HG02970 (cell line): ENCODE measurements around the gene DPY19L1.
"Not testable (repeated sequence)": the region's sequence is repeated elsewhere in the genome, so short reads cannot be mapped to it uniquely, and the experiment has no call there.

ENCODE experiments used
- ATAC-seq: cut with Tn5 transposase; IDR thresholded peaks from one replicate; pipeline ENCODE4 v1.9.1; 2021; ENCODE audit warnings: mild to moderate bottlenecking, moderate library complexity, moderate number of reproducible peaks; ENCODE audit not compliant: unreplicated experiment, low FRiP score

DPY19L1 gene

DNA sequence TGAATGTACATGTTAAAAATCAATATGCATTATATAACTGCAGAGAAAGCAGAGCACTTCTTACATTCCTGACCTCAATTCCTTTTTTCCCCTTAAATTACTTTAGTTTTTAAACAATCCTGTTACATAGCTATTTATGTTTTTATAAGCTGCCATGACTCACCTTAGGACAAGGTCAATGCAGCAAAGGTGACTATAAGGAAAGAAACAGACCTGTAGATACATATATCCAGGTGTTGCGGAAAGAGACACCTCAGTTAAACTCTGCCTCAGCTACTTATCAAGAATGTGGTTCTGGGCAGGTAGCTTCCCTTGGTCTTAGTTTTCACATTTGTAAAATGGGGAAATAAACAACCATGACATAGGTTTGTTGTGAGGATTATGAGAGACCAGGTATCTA, 105.5 kb downstream of the DPY19L1 start:
- ATAC-seq, result no peak

DNA sequence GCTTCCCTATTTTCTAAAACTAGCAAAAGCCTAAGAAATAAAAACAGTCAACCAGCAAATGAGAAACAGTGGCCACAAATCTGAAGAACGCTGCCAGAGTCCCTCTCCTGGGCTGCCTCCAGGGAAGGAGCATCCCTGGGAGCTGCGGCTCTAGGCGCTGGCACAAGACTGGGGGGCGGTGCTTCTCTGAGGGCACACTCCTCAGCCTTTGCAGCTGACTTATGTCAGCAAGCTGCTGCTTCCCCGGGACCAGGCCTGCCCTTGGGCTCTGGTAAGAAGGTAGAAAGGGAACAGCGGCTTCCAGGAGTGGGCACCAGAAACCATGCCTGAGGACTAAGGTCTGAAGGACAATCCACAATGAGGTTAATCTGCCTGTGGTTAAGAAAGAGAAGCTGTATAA, 107.5 kb downstream of the DPY19L1 start:
- not testable (repeated sequence) for ATAC-seq

DNA sequence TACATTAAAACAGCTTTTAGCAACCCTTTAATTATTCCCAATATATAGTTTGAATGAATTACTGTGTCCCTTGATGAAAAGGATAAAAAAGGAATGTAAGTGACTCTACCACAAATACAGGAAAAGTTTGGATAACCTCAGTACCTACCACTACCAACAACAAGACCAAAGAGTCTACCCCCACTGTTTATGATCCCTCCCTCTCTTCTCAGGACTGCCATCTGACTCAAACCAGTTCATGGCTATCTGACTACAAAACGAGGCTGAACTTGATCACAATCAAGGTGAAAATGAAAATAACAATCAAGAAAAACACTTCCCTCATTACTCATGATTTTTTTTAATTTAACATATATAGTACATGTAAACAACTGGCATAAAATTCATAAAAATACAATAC, 108.7 kb downstream of the DPY19L1 start:
- ATAC-seq, result no peak

DNA sequence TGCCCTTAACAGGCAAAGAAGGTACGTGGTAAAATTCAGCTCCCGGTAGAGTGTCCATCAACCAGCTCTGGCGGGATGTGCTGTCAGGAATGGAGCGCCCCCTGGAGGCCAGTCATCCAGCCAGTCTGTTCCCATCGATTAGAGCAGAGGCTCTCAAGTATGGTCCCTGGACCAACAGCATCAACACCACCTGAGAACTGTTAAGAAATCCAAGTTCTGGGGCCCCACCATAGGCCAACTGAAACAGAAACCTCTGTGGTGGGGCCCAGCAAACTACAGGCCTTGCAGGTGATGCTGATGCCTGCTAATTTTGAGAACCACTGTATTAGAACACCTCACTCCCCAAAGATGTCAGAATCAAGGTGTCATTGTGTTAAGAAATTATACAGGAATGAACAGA, 109.2 kb downstream of the DPY19L1 start:
- ATAC-seq, result peak; percentile 56

DNA sequence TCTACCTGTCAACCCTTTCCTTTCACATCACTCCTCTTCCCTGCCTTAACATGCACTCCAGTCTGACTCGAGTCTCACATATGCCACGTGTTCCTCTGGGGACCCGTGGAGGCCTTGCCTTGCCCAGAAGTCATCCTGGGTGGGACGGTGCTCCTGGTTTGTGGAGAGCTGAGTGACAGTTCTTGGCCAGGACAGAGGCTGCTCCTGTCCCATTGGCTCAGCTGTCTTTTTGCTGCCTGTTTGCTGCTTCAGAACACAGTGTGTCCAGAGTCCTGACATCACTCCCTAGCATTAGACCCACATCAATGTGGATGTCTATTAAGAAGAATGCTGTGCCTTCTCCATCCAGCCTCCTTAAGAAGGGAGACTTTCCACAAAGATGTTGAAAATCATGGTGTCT, 116.8 kb downstream of the DPY19L1 start:
- not testable (repeated sequence) for ATAC-seq

DNA sequence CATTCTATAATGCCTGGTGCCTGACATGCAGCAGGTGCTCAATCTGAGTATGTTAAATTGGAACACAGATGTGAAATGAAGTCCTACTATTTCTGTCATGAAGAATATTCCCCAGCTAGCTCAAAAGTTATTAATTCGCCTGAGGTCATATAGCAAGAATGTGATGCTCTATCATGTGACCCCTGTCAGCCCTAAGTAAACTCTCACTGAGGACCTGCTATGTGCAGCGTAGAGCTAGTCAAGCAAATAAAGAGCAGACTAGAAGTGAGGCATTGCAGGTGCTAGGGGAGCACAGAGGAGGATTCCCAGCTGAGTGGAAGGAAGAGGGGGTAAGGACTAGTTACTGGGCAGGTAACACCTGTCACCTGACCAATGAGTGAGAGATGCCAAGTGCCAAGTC, 118.2 kb downstream of the DPY19L1 start:
- ATAC-seq, result not testable (repeated sequence)

DNA sequence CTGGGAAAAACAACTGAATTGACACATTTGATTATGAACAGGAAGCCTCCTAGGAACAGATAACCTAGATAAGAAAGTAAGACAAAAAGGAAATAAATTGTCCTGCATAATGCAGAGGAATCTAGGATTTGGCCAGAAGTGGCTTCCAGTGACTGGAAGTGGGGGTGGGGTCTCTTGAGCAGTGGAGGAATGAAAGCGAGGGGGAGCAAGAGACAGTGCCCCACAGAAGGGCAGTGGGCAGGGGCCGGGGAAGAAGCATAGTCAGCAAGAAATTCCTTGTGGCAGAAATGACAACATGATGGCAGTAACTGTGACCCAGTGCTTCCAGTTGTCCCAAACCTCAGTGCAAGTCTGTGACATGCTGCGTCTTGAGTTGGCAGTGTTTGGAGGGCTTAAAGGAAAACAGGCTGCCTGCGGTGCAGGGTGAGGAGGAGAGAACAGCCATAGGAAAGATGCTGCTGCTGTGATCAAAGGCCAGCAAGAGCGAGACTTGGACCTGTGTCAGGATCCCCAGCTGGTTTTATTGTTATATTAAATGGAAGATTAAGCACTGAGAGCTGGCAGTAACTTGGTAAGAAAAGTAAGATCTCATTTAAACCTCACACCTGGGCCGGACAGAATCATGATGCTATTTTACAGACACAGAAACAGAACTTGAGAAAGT, 119.0 kb downstream of the DPY19L1 start:
- not testable (repeated sequence) for ATAC-seq

DNA sequence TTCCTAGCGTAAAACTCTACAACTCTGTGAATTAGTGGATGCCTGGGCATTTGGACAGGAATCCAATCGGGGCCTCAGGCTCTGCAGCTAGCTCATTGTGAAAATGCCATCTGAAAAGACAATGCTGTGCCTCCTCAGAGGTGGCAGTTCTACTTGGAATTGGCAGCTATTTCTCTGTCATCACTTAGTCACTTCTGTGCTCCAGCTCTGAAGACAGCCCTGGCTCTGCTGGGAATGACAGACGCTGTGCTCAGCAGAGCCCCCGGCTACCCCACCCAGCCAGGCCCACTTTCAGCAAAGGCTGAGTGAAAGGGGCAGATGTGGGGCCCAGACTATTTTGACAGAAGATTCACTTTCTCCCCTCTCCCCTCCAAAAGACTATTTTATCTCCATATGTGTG, 119.8 kb downstream of the DPY19L1 start:
- not testable (repeated sequence) for ATAC-seq

DNA sequence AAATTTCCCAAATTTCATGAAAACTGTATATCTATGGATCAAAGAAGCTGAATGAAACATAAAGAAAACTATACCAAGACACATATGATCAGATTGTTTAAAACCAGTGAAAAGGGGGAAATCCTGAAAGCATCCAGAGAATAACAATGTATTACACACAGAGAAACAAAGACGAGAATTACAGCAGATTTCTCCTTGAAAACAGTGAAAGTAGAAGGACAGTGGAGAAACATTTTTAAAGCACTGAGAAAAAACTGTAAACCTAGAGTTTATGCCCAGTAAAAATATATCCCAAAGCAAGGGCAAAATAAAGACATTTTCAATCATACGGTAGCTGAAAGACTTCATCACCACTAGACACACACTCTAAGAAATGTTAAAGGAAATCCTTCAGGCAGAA, 121.0 kb downstream of the DPY19L1 start:
- no peak for ATAC-seq

DNA sequence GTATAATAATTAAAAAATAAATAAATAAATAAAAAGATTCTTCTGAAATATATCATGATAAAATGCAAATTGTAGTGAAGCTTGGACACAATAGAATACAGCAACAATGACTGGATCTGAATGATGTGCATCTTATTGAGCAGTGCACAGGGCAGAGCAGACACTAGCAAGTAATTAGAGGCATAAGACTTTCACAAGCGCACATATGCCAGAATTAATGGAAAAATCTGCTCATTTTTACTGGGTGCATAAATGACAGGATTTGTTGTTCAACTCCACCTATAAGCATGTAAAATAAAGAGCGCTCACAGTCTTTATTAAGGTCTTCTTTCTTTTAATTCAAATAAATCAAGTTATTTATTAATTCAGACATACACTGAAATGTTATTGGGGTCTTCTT, 125.0 kb downstream of the DPY19L1 start:
- ATAC-seq, result no peak

DNA sequence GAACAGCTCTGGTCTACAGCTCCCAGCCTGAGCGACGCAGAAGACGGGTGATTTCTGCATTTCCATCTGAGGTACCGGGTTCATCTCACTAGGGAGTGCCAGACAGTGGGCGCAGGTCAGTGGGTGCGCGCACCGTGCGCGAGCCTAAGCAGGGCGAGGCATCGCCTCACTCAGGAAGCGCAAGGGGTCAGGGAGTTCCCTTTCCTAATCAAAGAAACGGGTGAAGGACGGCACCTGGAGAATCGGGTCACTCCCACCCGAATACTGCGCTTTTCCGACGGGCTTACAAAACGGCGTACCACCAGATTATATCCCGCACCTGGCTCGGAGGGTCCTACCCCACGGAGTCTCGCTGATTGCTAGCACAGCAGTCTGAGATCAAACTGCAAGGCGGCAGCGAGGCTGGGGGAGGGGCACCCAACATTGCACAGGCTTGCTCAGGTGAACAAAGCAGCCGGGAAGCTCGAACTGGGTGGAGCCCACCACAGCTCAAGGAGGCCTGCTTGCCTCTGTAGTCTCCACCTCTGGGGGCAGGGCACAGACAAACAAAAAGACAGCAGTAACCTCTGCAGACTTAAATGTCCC, 130.9 kb downstream of the DPY19L1 start:
- not testable (repeated sequence) for ATAC-seq

DNA sequence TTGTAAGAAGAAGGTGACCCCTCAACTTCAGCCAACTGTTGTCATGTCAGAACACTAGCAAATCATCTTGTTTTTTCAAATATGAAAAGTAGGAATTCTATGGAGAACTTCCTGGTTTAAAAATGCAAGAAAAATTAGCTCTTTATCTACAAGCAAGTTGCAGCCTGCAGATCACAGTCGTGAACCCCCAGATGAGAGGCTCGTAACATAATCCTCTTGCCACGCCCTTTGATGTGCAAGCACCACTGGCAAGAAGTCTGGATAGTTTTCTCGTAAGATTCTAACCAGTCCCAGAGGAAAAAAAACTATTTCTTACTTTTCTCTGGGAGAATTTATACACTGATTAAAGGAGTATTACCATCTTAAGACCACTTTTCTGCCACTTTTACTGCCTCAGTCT, 132.3 kb downstream of the DPY19L1 start:
- ATAC-seq, result no peak

DNA sequence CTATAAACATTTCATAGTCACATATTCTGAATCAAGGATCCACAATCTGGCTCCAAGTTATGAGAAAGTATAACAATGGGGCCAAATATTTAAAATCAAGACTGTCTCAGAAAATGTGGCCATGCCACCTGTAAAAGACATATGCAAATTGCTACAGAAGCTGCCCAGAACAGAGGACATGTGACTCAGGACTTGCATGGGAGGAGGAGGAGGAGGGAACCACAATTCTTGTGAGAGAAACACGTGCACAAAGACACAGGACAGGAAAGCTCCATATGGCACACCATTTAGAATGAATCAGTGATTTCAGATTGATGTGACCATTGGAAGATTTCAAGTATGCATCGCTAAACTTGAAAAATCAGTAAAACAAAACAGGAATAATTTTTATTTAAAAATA, 133.4 kb downstream of the DPY19L1 start:
- not testable (repeated sequence) for ATAC-seq

DNA sequence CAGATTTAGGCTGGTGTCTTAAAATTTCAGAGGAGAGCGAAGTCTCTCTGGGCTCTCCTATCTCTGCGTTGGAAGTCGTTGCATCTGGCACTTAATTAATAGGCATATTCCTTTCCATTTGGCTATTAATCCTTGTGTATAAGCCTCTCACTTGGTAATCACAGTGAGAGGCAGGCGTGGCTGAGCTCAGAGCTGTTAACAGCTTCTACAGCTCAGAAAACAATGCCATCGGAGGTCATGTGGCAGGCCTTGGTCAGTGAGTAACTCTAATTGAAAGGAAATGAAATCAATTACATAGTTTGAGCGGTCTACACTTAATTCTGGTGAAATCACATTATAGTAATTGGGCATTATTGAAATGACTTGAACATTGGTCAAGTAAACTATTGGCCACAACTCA, 135.1 kb downstream of the DPY19L1 start:
- ATAC-seq, result no peak

DNA sequence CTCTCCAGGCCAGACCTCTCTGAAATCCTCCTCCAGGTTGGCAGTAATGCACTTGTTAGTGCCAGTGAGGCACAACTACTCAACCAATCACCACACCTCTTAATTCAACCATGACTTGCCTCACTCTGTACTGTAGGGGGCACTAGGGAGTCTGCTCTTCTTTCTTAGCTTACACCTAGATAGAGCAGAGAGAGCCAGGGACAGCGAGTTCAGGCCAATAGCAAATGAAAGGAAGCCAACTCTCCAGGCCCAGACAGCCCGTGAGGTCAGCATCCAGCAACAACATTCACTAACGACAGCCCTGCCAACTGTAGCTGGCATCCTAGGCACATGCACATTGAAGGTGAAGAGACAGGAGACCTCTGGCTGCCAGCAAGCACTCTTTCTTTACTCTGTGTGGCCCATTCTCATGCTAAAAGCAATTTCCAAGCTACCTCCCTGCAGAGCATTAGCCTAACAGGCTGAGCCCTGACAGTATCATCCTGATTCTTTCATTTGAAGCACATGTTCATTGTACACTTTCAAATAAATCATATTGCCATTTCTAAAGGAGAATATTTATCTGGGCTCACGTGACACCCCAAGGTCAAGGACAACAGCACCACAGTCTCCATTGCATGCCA, 136.3 kb downstream of the DPY19L1 start:
- ATAC-seq, result no peak

DNA sequence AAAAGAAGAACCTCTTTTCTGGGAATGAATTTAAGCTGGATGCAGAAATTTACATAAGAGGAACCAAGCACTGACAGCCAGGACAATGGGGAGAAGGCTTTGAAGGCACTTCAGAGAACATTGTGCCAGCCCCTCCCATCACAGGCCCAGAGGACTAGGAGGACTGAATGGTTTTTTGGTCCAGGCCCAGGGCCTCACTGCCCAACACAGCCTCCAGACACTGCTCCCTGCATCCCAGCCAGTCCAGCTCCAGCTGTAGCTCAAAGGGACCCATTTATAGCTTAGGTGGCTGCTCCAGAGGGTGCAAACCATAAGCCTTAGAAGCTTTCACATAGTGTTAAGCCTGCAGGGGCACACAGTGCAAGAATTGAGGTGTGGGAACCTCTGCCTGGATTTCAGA, 142.1 kb downstream of the DPY19L1 start:
- no peak for ATAC-seq

DNA sequence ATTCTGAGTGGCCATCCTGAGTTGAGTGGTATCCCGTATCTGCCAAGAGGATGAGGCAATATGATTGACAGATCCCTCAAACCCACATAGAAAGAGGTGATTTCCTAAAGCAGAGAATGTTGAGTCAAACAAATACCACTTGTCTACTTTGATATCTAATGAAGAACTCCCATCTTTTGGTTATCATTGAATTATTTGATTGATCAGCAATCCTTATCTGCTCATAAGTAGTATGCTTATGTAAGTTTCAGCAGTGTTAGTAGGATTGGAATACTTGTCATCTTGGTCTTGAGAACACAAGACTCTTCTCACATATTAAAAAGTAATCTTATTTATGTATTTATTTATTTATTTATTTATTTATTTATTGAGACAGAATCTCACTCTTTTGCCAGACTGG, 147.3 kb downstream of the DPY19L1 start:
- ATAC-seq, result no peak

DNA sequence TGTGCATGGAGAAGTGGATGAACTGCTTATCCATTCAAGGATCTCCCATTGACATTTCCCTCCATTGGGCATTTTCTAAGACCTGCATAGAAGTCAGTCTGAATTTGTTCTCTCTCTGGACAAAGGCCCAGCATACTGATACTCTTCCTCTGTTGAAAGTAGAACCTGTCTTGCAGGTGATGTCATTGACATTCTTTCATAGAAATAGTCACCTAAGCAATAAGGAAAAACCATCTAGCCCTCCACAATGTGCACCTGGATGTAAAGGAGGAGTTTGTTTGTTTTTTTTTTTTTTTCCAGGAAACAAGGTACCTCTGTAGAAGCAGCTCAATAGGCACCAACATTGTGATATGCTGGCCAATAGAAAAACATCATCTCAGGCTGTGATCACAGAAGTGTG, 150.4 kb downstream of the DPY19L1 start:
- no peak for ATAC-seq

DNA sequence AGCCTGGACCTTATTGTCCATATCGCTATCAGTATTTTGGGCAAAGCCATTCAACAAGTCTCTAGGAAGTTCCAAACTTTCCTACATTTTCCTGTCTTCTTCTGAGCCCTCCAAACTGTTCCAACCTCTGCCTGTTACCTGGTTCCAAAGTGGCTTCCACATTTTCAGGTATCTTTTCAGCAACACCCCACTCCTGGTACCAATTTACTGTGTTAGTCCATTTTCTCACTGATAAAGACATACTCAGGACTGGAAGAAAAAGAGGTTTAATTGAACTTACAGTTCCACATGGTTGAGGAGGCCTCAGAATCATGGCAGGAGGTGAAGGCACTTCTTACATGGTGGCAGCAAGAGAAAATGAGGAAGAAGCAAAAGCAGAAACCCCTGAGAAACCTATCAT, 153.4 kb downstream of the DPY19L1 start:
- not testable (repeated sequence) for ATAC-seq

DNA sequence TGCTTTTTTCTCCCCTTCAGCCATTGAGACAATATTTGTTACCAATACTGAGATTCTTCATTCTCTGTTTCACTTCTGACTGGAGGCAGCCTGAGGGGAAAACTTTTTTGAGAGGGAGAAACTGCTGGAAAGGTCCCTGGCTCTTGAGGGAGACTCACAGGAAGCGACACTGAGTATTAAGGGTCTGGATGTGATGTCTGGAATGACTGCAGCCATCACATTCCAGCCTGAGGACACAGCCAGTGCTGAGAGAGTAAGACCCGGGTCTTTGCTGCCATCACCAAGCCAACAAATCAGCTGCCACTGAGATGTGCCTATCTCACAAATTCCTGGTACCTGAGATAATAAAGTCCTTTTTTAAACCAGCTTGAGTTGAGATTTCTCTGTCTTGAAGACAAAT, 157.4 kb downstream of the DPY19L1 start:
- no peak for ATAC-seq

DNA sequence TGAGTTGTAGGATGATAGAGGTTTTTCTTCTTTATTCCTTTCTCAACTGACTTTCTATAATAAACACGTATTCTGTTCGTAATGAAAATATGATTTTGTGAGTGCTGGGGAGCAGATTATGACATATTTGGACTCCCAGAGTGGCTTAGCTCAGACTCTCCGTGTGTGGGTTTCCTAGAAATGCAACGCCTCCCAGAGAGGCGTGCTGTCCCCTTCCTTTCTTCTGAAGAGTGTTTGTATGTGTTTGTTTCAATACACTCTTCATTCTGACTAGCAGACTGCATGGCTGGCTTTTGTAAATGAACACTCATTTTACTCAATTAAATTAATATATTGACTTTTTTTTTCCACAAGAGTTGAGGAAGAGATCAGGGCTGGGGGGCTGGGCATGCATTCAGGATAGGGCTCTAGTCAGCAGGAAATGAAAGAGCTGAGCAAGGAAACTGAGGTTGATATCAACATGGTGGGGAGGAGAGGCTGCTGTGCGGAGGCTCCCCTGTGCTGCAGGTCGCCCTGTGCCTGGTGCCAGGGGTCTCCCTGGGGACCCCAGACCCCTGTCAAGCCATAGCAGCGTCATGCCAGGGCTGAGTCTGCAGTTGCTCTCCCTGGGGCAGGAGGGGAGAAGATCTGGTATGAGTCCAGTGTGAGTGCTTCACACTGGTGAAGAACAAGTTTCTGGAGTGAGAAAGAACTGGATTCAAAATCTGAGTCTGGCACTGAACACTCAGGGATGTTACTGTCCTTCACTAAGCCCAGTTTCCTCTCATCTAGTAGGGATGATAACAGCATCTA, 158.1 kb downstream of the DPY19L1 start:
- ATAC-seq, result not testable (repeated sequence)
